ENCODE data around the gene CFAP119. TPM values are rescaled to one million over a fixed set of nuclear protein-coding genes. Genes with fewer than 3 reads are reported as not detected.

The CFAP119 gene
- total and polyA plus RNA-seq, 2 donors (not counting 3 experiments of a cell fraction or from before 2014, with no cell fraction given) = 6.5 to 9.5 TPM

- Histone ChIP-seq H3K9ac (replicated peaks; ENCODE audit: extremely low read depth, insufficient read depth, low read length) (no peak overlapping the region), H3K27ac (ENCODE audit: insufficient read depth, low read depth, low read length) (no peak overlapping the region), H2AFZ (ENCODE audit: low read depth, low read length) (no peak overlapping the region), H3K9me1 (replicated peaks; ENCODE audit: control insufficient read depth, extremely low read depth, insufficient read depth, low read length) (no peaks in the 10 kb centered on the region), H3K4me1 (ENCODE audit: control insufficient read depth, extremely low read depth, insufficient read depth, low read length) (no peaks in the 10 kb centered on the region), H3K4me2 (ENCODE audit: insufficient read depth, low read length) (no peak overlapping the region), H4K20me1 (replicated peaks; ENCODE audit: control insufficient read depth, extremely low read depth, insufficient read depth, low read length) (no peaks in the 10 kb centered on the region), H3K27me3 (ENCODE audit: control insufficient read depth in 2 of 2, insufficient read depth in 2 of 2, low read length in 2 of 2) (no peaks in the 10 kb centered on the region), H3K4me3 (replicated peaks in 1 of 3; ENCODE audit: insufficient read depth in 1 of 3, low read depth in 1 of 3, low read length in 3 of 3) (no peak overlapping the region), H3K36me3 (ENCODE audit: control insufficient read depth in 2 of 2, extremely low read depth in 1 of 2, insufficient read depth in 2 of 2, low read length in 2 of 2) (peaks cover 59 to 68% of the 10 kb centered on the region in 2 experiments), H3K9me3 (replicated peaks; ENCODE audit: control insufficient read depth, insufficient read depth, low read length) (no peaks in the 10 kb centered on the region), H3K79me2 (ENCODE audit: control insufficient read depth, insufficient read depth, low read length) (peaks cover 31% of the 10 kb centered on the region)
- ChIA-PET CTCF (no interaction called here), POLR2A (no interaction called here)
- intact Hi-C loops (cut with micrococcal nuclease) (no loop called here), dilution Hi-C loops (cut with MboI; ENCODE audit: extremely low pct_ligation_motif_present, low sequenced_read_pairs) (no loop called here)
- no peak for DNase-seq (ENCODE audit: low read depth, low spot score)
- TF ChIP-seq CTCF (IDR thresholded peaks at IDR 0.05; ENCODE audit: extremely low read depth in 1 of 2, insufficient read depth in 1 of 2, low read depth in 1 of 2, low read length in 2 of 2) = no peak
- TF ChIP-seq POLR2AphosphoS5 (IDR thresholded peaks at IDR 0.05; ENCODE audit: insufficient read depth, low read depth, low read length) = no peak
- TF ChIP-seq EZH2 (IDR thresholded peaks at IDR 0.05; ENCODE audit: borderline replicate concordance, low read depth, low read length, severe bottlenecking) = no peak
- TF ChIP-seq JUN (IDR thresholded peaks at IDR 0.05; ENCODE audit: borderline replicate concordance, insufficient read depth, insufficient read length, low read depth) = no peak
- TF ChIP-seq MAX (IDR thresholded peaks at IDR 0.05; ENCODE audit: insufficient read depth, insufficient read length) = no peak
- no peak for TF ChIP-seq POLR2A (IDR thresholded peaks at IDR 0.05; ENCODE audit: low read depth, low read length)
- TF ChIP-seq FOS (IDR thresholded peaks at IDR 0.05; ENCODE audit: borderline replicate concordance, insufficient read depth, low read length) = no peak
- BruUV-seq (replicated peaks) = no TSS peak
- FAIRE-seq = no peak
Observed at GRCh38 chr16:30720086-30720485, 41.8 kb downstream of the CFAP119 start.

Measured in endothelial cell of umbilical vein (primary cell).